ENCODE data around the gene SMPD3. TPM values are rescaled to one million over a fixed set of nuclear protein-coding genes. Genes with fewer than 3 reads are reported as not detected.

SMPD3 gene
- total RNA-seq, 4 donors from 2014 or later, result 51.1 to 168 (median 68.9) TPM

DNA sequence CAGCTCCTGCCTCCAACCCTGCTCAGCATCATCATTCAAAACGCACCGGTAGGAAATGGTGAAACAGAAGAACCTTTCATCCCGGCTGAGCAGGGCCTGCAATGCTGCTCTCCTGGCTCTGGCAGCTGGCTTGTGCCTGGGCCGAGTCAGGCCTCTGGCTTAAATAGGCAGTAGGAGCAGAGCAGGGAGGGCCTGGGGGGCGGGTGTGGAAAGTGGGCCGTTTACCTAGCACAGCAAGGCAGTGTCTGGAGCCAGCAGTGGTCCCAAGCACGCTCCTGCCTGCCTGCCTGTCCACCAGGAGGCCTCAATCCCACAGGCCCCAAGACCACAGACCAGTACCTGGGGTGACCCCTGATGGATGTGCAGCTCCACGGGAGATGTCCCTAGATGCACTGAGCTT lies 59.3 kb downstream of the SMPD3 start:
- WGBS, 2 donors (ENCODE audit: low coverage in 1 of 2), result 77% methylated on average over 8 of the region's 8 CpGs; no CpG with 5 or more reads in 1 of the 2 donors
- intact Hi-C loops (cut with DNase I; ENCODE audit: low total_unique reads), result no loop called here
- no peak for DNase-seq
- Histone ChIP-seq H3K27ac (no peak overlapping the region), H3K4me1 (peaks cover under 1 to 35% (median 24%) of the 10 kb centered on the region in 4 donors), H3K36me3 (no peaks in the 10 kb centered on the region), H3K27me3 (no peaks in the 10 kb centered on the region), H3K9me3 (no peaks in the 10 kb centered on the region), H3K4me3 (no peak overlapping the region)
- TF ChIP-seq, protein P1, sequence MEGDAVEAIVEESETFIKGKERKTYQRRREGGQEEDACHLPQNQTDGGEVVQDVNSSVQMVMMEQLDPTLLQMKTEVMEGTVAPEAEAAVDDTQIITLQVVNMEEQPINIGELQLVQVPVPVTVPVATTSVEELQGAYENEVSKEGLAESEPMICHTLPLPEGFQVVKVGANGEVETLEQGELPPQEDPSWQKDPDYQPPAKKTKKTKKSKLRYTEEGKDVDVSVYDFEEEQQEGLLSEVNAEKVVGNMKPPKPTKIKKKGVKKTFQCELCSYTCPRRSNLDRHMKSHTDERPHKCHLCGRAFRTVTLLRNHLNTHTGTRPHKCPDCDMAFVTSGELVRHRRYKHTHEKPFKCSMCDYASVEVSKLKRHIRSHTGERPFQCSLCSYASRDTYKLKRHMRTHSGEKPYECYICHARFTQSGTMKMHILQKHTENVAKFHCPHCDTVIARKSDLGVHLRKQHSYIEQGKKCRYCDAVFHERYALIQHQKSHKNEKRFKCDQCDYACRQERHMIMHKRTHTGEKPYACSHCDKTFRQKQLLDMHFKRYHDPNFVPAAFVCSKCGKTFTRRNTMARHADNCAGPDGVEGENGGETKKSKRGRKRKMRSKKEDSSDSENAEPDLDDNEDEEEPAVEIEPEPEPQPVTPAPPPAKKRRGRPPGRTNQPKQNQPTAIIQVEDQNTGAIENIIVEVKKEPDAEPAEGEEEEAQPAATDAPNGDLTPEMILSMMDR (IDR thresholded peaks at IDR 0.05), result no peak
- TF ChIP-seq EP300 (IDR thresholded peaks at IDR 0.05; ENCODE audit: low read depth) (no peak), POLR2A (IDR thresholded peaks at IDR 0.05) (no peak), POLR2AphosphoS5 (IDR thresholded peaks at IDR 0.05) (no peak)
- in situ Hi-C loops (cut with MboI; ENCODE audit: low pct_ligation_motif_present in 1 of 4, low pct_unique_long_range_greater_than_20kb in 1 of 4, low sequenced_read_pairs in 3 of 4), result loop anchor here in 1 of 4 donors (25.0 kb wide), 1 partner anchor 123 kb away; no protein-coding TSS in a partner anchor

DNA sequence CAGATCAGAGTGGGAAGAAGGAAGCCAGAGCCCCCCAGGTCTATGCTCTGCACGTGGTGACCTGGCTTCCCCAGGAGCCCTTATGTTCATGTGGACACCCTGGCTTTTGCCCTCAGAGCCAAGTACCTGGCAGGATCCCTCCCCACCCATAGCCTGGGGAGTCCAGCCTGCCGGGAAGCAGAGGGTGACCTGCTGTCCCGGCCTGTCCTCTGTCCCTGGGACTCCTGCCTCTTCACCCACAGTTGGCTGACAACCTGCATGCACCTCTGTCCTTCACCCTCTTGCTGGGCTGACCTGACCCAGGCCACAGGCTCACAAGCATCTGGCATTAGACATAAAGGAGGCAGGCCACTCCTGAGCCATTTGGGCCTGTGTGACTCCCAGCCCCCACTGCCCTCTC lies 60.2 kb downstream of the SMPD3 start:
- intact Hi-C loops (cut with DNase I; ENCODE audit: low total_unique reads), result no loop called here
- H3K27ac ChIP-seq, result peak overlapping the region; percentile 89 to 94 (median 90)
- in situ Hi-C loops (cut with MboI; ENCODE audit: low pct_ligation_motif_present in 1 of 4, low pct_unique_long_range_greater_than_20kb in 1 of 4, low sequenced_read_pairs in 3 of 4), result loop anchor here in 1 of 4 donors (25.0 kb wide), 1 partner anchor 124 kb away; no protein-coding TSS in a partner anchor
- H3K36me3 ChIP-seq, result no peaks in the 10 kb centered on the region
- H3K4me1 ChIP-seq, result peaks cover 4 to 43% (median 32%) of the 10 kb centered on the region in 4 donors
- H3K27me3 ChIP-seq, result no peaks in the 10 kb centered on the region
- no peaks in the 10 kb centered on the region for H3K9me3 ChIP-seq
- H3K4me3 ChIP-seq, result no peak overlapping the region
- DNase-seq, result no peak
- WGBS, 2 donors (ENCODE audit: low coverage in 1 of 2), result 50 to 66% methylated on average over 1 to 3 of the region's 3 CpGs
- TF ChIP-seq POLR2A (IDR thresholded peaks at IDR 0.05), result no peak
- no peak for TF ChIP-seq EP300 (IDR thresholded peaks at IDR 0.05; ENCODE audit: low read depth)
- TF ChIP-seq, protein P1 (IDR thresholded peaks at IDR 0.05), result no peak
- TF ChIP-seq POLR2AphosphoS5 (IDR thresholded peaks at IDR 0.05), result no peak

DNA sequence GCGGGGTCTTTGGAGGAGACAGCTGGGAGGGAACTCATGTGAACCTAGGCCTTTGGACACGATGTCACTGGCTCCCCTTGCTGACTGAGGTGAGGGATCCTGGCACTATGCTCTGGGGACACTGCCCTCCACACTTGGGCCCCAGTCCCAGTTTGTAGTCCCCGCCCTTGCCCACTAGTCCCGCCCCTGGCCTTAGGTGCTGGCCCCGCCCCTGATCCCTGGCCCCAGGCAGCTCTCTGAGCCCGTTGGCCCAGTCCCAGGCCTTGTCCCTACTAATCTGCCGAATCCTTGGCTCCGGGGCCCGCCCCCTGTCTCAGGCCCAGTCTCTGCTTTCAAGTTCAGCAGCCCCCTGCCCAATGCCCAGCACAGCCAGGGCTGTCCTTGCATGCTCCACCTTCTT lies 61.0 kb downstream of the SMPD3 start:
- Histone ChIP-seq H3K27ac (peak overlapping the region; percentile 89 to 94 (median 90)), H3K4me3 (peak overlapping the region in 1 of 4 donors; percentile 15), H3K4me1 (peaks cover 4 to 50% (median 40%) of the 10 kb centered on the region in 4 donors), H3K27me3 (no peaks in the 10 kb centered on the region), H3K36me3 (no peaks in the 10 kb centered on the region), H3K9me3 (no peaks in the 10 kb centered on the region)
- TF ChIP-seq POLR2AphosphoS5 (IDR thresholded peaks at IDR 0.05), result peak in 1 of 3 donors; percentile 15
- no peak for TF ChIP-seq EP300 (IDR thresholded peaks at IDR 0.05; ENCODE audit: low read depth)
- intact Hi-C loops (cut with DNase I; ENCODE audit: low total_unique reads), result no loop called here
- in situ Hi-C loops (cut with MboI; ENCODE audit: low pct_ligation_motif_present in 1 of 4, low pct_unique_long_range_greater_than_20kb in 1 of 4, low sequenced_read_pairs in 3 of 4), result loop anchor here in 1 of 4 donors (25.0 kb wide), 1 partner anchor 125 kb away; no protein-coding TSS in a partner anchor
- WGBS, 2 donors (ENCODE audit: low coverage in 1 of 2), result 60% methylated on average over 9 of the region's 9 CpGs; no CpG with 5 or more reads in 1 of the 2 donors
- peak; percentile 89 for DNase-seq

DNA sequence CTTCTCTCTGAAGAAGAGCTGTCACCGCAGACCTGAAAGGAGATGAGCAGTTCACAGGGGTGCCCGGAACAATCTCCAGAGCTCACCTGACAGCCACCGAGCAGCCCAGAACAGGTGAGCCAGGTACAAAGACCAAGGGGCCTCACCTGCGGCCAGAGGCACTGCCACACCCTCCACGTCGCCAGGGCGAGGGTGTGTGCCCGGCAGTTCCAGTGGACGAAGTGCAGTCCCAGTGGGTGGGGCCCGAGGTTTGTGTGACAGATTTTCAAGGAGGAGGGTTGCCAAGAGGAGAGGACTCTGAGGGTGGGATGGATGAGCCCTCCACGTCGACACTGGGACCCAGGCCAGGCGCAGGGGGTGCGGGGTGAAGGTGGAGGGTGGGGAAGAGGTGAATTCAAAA lies 61.7 kb downstream of the SMPD3 start:
- Histone ChIP-seq H3K4me1 (peaks cover 4 to 56% (median 44%) of the 10 kb centered on the region in 4 donors), H3K27ac (peak overlapping the region; percentile 89 to 94 (median 90)), H3K9me3 (no peaks in the 10 kb centered on the region), H3K36me3 (no peaks in the 10 kb centered on the region), H3K27me3 (no peaks in the 10 kb centered on the region), H3K4me3 (peak overlapping the region in 3 of 4 donors; percentile 25 to 46 (median 27))
- 35 to 57% methylated on average over 5 to 13 of the region's 14 CpGs for WGBS, 2 donors (ENCODE audit: low coverage in 1 of 2)
- in situ Hi-C loops (cut with MboI; ENCODE audit: low pct_ligation_motif_present in 1 of 4, low pct_unique_long_range_greater_than_20kb in 1 of 4, low sequenced_read_pairs in 3 of 4) (loop anchor here in 1 of 4 donors (25.0 kb wide), 1 partner anchor 126 kb away; no protein-coding TSS in a partner anchor), intact Hi-C loops (cut with DNase I; ENCODE audit: low total_unique reads) (no loop called here)
- DNase-seq, result peak; percentile 94
- TF ChIP-seq POLR2AphosphoS5 (IDR thresholded peaks at IDR 0.05), result peak; percentile 64 to 93 (median 92)
- peak; percentile 87 for TF ChIP-seq POLR2A (IDR thresholded peaks at IDR 0.05)
- peak; percentile 54 for TF ChIP-seq EP300 (IDR thresholded peaks at IDR 0.05; ENCODE audit: low read depth)
- TF ChIP-seq, protein P1 (IDR thresholded peaks at IDR 0.05), result no peak
